Measurements from ENCODE around the gene SAP30BP. TPM values are rescaled to one million over a fixed set of nuclear protein-coding genes. Genes with fewer than 3 reads are reported as not detected.

Gene SAP30BP
- total and polyA plus RNA-seq, 2 of the 13 experiments (the other 11 are each of a cell fraction or from before 2014, with no cell fraction given) = 67.7 to 99.4 TPM

DNA sequence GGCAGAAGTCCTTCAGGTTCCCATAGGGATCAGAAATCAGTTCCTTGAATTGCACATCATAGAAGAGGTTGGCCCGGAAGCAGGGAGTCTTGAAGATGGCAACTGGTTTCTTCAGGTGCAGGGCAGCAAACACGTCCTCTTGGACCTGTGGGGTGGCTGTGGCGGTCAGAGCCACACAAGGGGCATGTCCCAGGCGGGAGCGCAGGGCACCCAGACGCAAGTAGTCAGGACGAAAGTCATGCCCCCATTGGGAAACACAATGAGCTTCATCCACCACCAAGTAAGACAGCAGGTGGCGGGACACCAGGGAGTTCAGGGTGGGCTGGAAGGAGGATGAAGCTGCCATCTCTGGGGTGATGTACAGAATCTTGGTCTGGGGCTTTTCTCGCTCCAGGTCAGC lies 4.6 kb upstream of the SAP30BP start (continued):
- TF ChIP-seq CBX2 (IDR thresholded peaks at IDR 0.05; ENCODE audit: low read depth, low read length) = no peak
- TF ChIP-seq CBX2 (CRISPR knock-in tag; IDR thresholded peaks at IDR 0.05; ENCODE audit: low read depth) = no peak
- TF ChIP-seq ZNF3 (CRISPR knock-in tag; IDR thresholded peaks at IDR 0.05) = no peak
- TF ChIP-seq GATA4 (IDR thresholded peaks at IDR 0.05; ENCODE audit: borderline replicate concordance, low read depth) = no peak
- TF ChIP-seq SPEN (CRISPR knock-in tag; IDR thresholded peaks at IDR 0.05; ENCODE audit: low read depth) = no peak
- TF ChIP-seq CAMTA2 (CRISPR knock-in tag; IDR thresholded peaks at IDR 0.05; ENCODE audit: borderline replicate concordance) = no peak
- TF ChIP-seq ZBTB34 (CRISPR knock-in tag; IDR thresholded peaks at IDR 0.05) = no peak
- TF ChIP-seq BORCS8-MEF2B (CRISPR knock-in tag; IDR thresholded peaks at IDR 0.05) = no peak
- TF ChIP-seq HNRNPUL1 (IDR thresholded peaks at IDR 0.05; ENCODE audit: low read depth, low read length) = no peak
- no peak for TF ChIP-seq JUND (CRISPR knock-in tag; IDR thresholded peaks at IDR 0.05)
- TF ChIP-seq CREB1 (IDR thresholded peaks at IDR 0.05) = no peak
- no peak for TF ChIP-seq CREB1 (CRISPR knock-in tag; IDR thresholded peaks at IDR 0.05)
- TF ChIP-seq NRL (CRISPR knock-in tag; IDR thresholded peaks at IDR 0.05; ENCODE audit: borderline replicate concordance) = no peak

DNA sequence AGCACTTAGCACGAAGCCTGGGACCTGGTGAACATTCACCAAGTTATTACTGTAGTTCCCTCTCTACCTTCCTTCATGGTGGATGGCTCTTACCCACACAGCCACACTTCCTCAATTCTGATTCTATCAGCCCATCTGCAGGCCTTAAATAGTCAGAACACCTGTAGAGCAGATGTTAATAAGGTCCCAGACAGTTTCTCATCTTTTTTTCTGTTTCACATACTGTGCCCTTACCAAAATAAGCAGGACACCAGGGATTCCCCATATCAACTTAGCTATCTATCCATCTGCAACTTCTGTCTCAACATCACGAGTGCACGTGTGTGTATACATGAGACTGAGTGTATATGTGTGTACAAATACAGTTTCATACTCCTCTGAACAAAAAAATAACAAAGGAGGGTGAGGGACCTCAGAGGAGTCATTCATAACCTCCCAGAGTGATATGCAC lies 3.0 kb upstream of the SAP30BP start:
- Histone ChIP-seq H3K27ac (ENCODE audit: extremely low read length, insufficient read depth, low read length) (no peak overlapping the region), H3K9ac (ENCODE audit: insufficient read depth, low read depth, low read length) (no peak overlapping the region), H3K36me3 (replicated peaks in 1 of 2; ENCODE audit: control insufficient read depth in 1 of 2, insufficient read depth in 2 of 2, low read length in 2 of 2) (peaks cover 14 to 35% of the 10 kb centered on the region in 2 experiments; a peak in 4 of 5 replicates), H3K27me3 (ENCODE audit: control insufficient read depth in 1 of 2, insufficient read depth in 2 of 2, low read length in 2 of 2) (peaks cover 0 to 5% of the 10 kb centered on the region in 2 experiments; a peak in 1 of 5 replicates), H3K4me3 (replicated peaks in 1 of 3; ENCODE audit: insufficient read depth in 1 of 3, low read depth in 2 of 3, low read length in 3 of 3) (no peak overlapping the region), H3K4me2 (ENCODE audit: low read depth, low read length) (no peak overlapping the region), H3K79me2 (ENCODE audit: insufficient read depth, low read length) (peaks cover 36% of the 10 kb centered on the region), H3K9me3 (ENCODE audit: low read length) (no peaks in the 10 kb centered on the region), H4K20me1 (ENCODE audit: insufficient read depth, low read length) (no peaks in the 10 kb centered on the region), H3K4me1 (ENCODE audit: insufficient read depth, low read length) (peaks cover 27% of the 10 kb centered on the region), H2AFZ (ENCODE audit: low read length) (no peak overlapping the region)
- ATAC-seq = no peak
- intact Hi-C loops (cut with micrococcal nuclease; ENCODE audit: unreplicated experiment) = no loop called here
- POLR2A ChIA-PET = no interaction called here
- CTCF ChIA-PET (ENCODE audit: low intra/inter-chr PET ratio, low total read pairs) = no interaction called here
- in situ Hi-C loops (cut with HindIII; ENCODE audit: extremely low pct_ligation_motif_present, low pct_unique_long_range_greater_than_20kb) = no loop called here
- no TSS peak for BruUV-seq (replicated peaks)
- WGBS (ENCODE audit: low lambda C conversion rate) = 94% methylated on average over 3 of the region's 3 CpGs
- no peak for DNase-seq (ENCODE audit: low spot score)
- FAIRE-seq = no peak
- TF ChIP-seq CHD4 (IDR thresholded peaks at IDR 0.05; ENCODE audit: borderline replicate concordance, low read length) (no peak), ZNF777 (CRISPR knock-in tag; IDR thresholded peaks at IDR 0.05) (no peak), ZNF572 (CRISPR knock-in tag; IDR thresholded peaks at IDR 0.05) (no peak), GATA4 (IDR thresholded peaks at IDR 0.05; ENCODE audit: borderline replicate concordance, low read depth) (no peak), DNMT1 (CRISPR knock-in tag; IDR thresholded peaks at IDR 0.05) (no peak), ZNF382 (CRISPR knock-in tag; IDR thresholded peaks at IDR 0.05; ENCODE audit: borderline replicate concordance) (no peak), ATF5 (CRISPR knock-in tag; IDR thresholded peaks at IDR 0.05; ENCODE audit: low read depth) (no peak), ZNF510 (CRISPR knock-in tag; IDR thresholded peaks at IDR 0.05; ENCODE audit: low read depth) (no peak), ZNF629 (CRISPR knock-in tag; conservative IDR thresholded peaks at IDR 0.05) (no peak), SP5 (CRISPR knock-in tag; IDR thresholded peaks at IDR 0.05; ENCODE audit: borderline replicate concordance, low read depth) (no peak), RXRA (CRISPR knock-in tag; IDR thresholded peaks at IDR 0.05) (no peak), ARID3A (IDR thresholded peaks at IDR 0.05; ENCODE audit: low read depth, low read length) (no peak)
